Measurements from ENCODE around the gene PAK4. TPM values are rescaled to one million over a fixed set of nuclear protein-coding genes. Genes with fewer than 3 reads are reported as not detected.

The PAK4 gene
- total and polyA plus RNA-seq, 2 of the 8 experiments (the other 6 are each of a cell fraction or from before 2014, with no cell fraction given): 50.7 to 64.4 TPM

DNA sequence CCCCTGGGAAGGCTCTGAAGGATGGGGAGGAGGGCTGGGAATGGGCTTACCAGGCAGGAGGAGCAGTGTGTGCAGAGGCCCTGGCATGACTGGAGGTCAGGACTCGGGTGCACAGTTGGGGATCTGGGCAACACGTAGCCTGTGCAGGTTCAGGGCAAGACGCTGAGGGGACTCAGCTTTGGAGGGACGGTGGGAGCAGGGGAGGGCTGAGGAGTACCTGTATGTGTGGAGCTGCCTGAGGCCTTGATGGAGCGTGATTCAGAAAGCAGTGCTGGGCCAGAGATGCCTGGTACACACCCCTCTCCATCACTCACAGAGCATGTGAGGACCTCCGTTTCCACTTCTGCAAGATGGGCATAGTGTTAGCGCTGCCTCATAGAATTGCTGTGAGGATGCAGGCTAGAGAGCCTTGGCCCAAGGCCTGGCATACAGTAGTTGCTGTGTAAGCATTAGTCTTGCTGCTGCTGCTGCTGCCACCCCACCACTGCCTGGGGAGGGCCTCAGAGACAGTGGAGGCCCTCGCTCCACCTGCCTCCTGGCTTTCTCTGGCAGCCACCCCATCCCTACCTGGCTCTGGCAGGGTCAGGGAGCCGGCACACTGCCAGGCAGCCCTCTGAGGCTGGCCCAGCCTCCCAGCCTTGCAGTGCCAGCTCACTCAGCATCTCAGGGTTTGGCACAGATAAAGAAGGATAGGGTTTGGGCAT is 2.4 kb downstream of the PAK4 start:
- H3K4me1 ChIP-seq (replicated peaks in 1 of 4; ENCODE audit: control insufficient read depth in 3 of 4, insufficient read depth in 4 of 4, low read length in 3 of 4): peaks cover 0 to 31% (median 16%) of the 10 kb centered on the region in 4 experiments; a peak in 6 of 7 replicates
- H4K20me1 ChIP-seq (replicated peaks in 1 of 2; ENCODE audit: control insufficient read depth in 1 of 2, insufficient read depth in 2 of 2, low read length in 2 of 2): peaks cover 12 to 39% of the 10 kb centered on the region in 2 experiments
- no peaks in the 10 kb centered on the region for H3K36me3 ChIP-seq (ENCODE audit: control insufficient read depth in 2 of 4, insufficient read depth in 4 of 4, low read length in 3 of 4)
- H3K4ac ChIP-seq (replicated peaks; ENCODE audit: insufficient read length, low read depth, low read length): no peak overlapping the region
- ChIA-PET POLR2A (ENCODE audit: partially characterized antibody) (interaction anchor here (1.2 to 2.2 kb wide), 3 partner anchors 54 to 84 kb away, joined by 3 to 7 read pairs (median 5); no protein-coding TSS in a partner anchor), CTCF (ENCODE audit: partially characterized antibody) (interaction anchor here (0.8 to 1.5 kb wide), 5 partner anchors 12 to 57 kb away, joined by 3 to 4 read pairs (median 3); no protein-coding TSS in a partner anchor)
- H3K79me2 ChIP-seq (ENCODE audit: control insufficient read depth in 1 of 2, insufficient read depth in 2 of 2, low read length in 2 of 2): peaks cover 18 to 69% of the 10 kb centered on the region in 2 experiments
- no peaks in the 10 kb centered on the region for H3K9me3 ChIP-seq (ENCODE audit: insufficient read depth in 2 of 2, low read depth in 1 of 2, low read length in 1 of 2)
- H2AFZ ChIP-seq (ENCODE audit: low read length): no peak overlapping the region
- no peak overlapping the region for H3K23ac ChIP-seq (ENCODE audit: insufficient read length)
- H3K23me2 ChIP-seq (ENCODE audit: low read depth, low read length): no peaks in the 10 kb centered on the region; the same call in 1 of the 2 replicates
- H2AK5ac ChIP-seq (ENCODE audit: low read depth, low read length): no peak overlapping the region
- H3K79me1 ChIP-seq (ENCODE audit: low read depth, low read length): peaks cover 28% of the 10 kb centered on the region
- FAIRE-seq: no peak
- no peak overlapping the region for H3K18ac ChIP-seq (ENCODE audit: extremely low read depth, low read length)
- peak overlapping the region; percentile 32; the same call in 1 of the 2 replicates for H2BK5ac ChIP-seq (ENCODE audit: low read depth, low read length)
- H2BK12ac ChIP-seq (ENCODE audit: low read depth, low read length): no peak overlapping the region
- no peak overlapping the region for H2BK20ac ChIP-seq (ENCODE audit: low read length)
- no peak overlapping the region for H3K4me3 ChIP-seq (ENCODE audit: extremely low read depth in 1 of 4, insufficient read depth in 2 of 4, low read depth in 3 of 4, low read length in 4 of 4)
- no peak overlapping the region for H2BK15ac ChIP-seq (ENCODE audit: low read length)
- H3K27me3 ChIP-seq (replicated peaks in 1 of 4; ENCODE audit: control insufficient read depth in 3 of 4, extremely low read depth in 1 of 4, insufficient read depth in 3 of 4, low read length in 3 of 4): no peaks in the 10 kb centered on the region
- H3K14ac ChIP-seq (ENCODE audit: insufficient read length): no peak overlapping the region
- no peak overlapping the region for H4K5ac ChIP-seq (ENCODE audit: insufficient read length, low read depth, low read length)
- no peak overlapping the region for H3K9ac ChIP-seq (replicated peaks in 1 of 4; ENCODE audit: extremely low read depth in 1 of 4, low read depth in 3 of 4, low read length in 3 of 4)
- H4K91ac ChIP-seq (replicated peaks; ENCODE audit: insufficient read length, low read length): no peak overlapping the region
- no peak overlapping the region; the same call in 1 of the 2 replicates for H3K27ac ChIP-seq (ENCODE audit: low read depth, low read length)
- 80% methylated on average over 9 of the region's 9 CpGs; no CpG with 5 or more reads in 1 of the 2 experiments for WGBS, 2 experiments (ENCODE audit: extremely low coverage in 1 of 2, insufficient coverage in 1 of 2, insufficient read length in 1 of 2, insufficient replicate concordance in 2 of 2, low coverage in 1 of 2, low lambda C conversion rate in 2 of 2, missing lambda C conversion rate in 1 of 2)
- no peak overlapping the region for H2BK120ac ChIP-seq (replicated peaks; ENCODE audit: low read depth, low read length)
- no peak for DNase-seq (ENCODE audit: low read depth in 1 of 2, low spot score in 2 of 2)
- H3K56ac ChIP-seq (replicated peaks; ENCODE audit: insufficient read length, low read depth, low read length): no peak overlapping the region
- peak overlapping the region in 1 of 2 experiments; percentile 72; a peak in 1 of 4 replicates for H3K4me2 ChIP-seq (ENCODE audit: insufficient read depth in 1 of 2, low read depth in 2 of 2, low read length in 2 of 2)
- no peak overlapping the region for H4K8ac ChIP-seq (ENCODE audit: extremely low read depth, insufficient read depth, low read length)
- TF ChIP-seq SIN3A (conservative IDR thresholded peaks at IDR 0.05 in 1 of 2, IDR thresholded peaks at IDR 0.05 in 1 of 2; ENCODE audit: low read depth in 1 of 2, low read length in 2 of 2) (no peak), KDM5A (IDR thresholded peaks at IDR 0.05; ENCODE audit: low read length) (no peak), SIRT6 (IDR thresholded peaks at IDR 0.05; ENCODE audit: low read length) (no peak), TBP (IDR thresholded peaks at IDR 0.05; ENCODE audit: low read depth, low read length) (no peak), TCF12 (IDR thresholded peaks at IDR 0.05; ENCODE audit: low read depth, low read length) (no peak), KDM1A (IDR thresholded peaks at IDR 0.05; ENCODE audit: borderline replicate concordance, low read length) (no peak), CTBP2 (IDR thresholded peaks at IDR 0.05; ENCODE audit: borderline replicate concordance, insufficient read depth, insufficient read length, low read length) (no peak), ASH2L (IDR thresholded peaks at IDR 0.05; ENCODE audit: low read length) (no peak), CBX8 (IDR thresholded peaks at IDR 0.05; ENCODE audit: borderline replicate concordance, low read depth, low read length) (no peak), SP4 (IDR thresholded peaks at IDR 0.05; ENCODE audit: low read length) (no peak), BRCA1 (IDR thresholded peaks at IDR 0.05; ENCODE audit: low read depth, low read length) (no peak)
